B cell (primary cell): ENCODE measurements around the gene TMEM271. TPM values are rescaled to one million over a fixed set of nuclear protein-coding genes. Genes with fewer than 3 reads are reported as not detected.

Experiments used
- ATAC-seq: fragments of 200-7000 bp; cut with Tn5 transposase; one replicate; pipeline ENCODE4 v1.10.0; 2021; ENCODE audit warnings: low read depth, mild to moderate bottlenecking, moderate number of reproducible peaks, moderate library complexity
- CTCF ChIA-PET: fragments of 350-600 bp; sonication (Branson Sonifier 250); formaldehyde crosslinking; loops from one replicate; lab custom pipeline; 2021; ENCODE audit warnings: antibody characterized with exemption, inconsistent platforms; lab: Charles Lee
- POLR2A ChIA-PET: fragments of 350-600 bp; sonication (Branson Sonifier 250); formaldehyde crosslinking; loops from one replicate; lab custom pipeline; 2021; ENCODE audit warnings: antibody characterized with exemption; lab: Charles Lee
- DNase-seq: peaks from one replicate; pipeline ENCODE4 v3.0.0; 2013
- H2AFZ ChIP-seq: 2 replicates; pipeline ENCODE4 v1.6.1; 2012; ENCODE audit warnings: mild to moderate bottlenecking, low read depth, low read length; ENCODE audit not compliant: insufficient read depth, poor library complexity, severe bottlenecking
- H3K27ac ChIP-seq, 2 donors: 1 replicate in 1 of 2; 2 replicates in 1 of 2; pipeline ENCODE4 v1.5.1; 2012 to 2013; ENCODE audit warnings: low read length in 2 of 2, mild to moderate bottlenecking in 2 of 2, moderate library complexity in 1 of 2
- H3K27me3 ChIP-seq, 4 experiments: fragments of 200-600 bp in 1 of 4; sonication (generic) in 1 of 4; replicated peaks in 1 of 4; 1 replicate in 2 of 4; 2 replicates in 2 of 4; pipeline versions ENCODE4 v1.6.1 to v1.7.0; 2013 to 2016; ENCODE audit warnings: low read length in 3 of 4, mild to moderate bottlenecking in 2 of 4, mixed read lengths in 1 of 4, moderate library complexity in 1 of 4; ENCODE audit not compliant: insufficient read depth in 4 of 4, control insufficient read depth in 3 of 4; ENCODE audit errors: control extremely low read depth in 1 of 4
- H3K36me3 ChIP-seq, 2 experiments: replicated peaks in 1 of 2; 1 replicate in 1 of 2; 2 replicates in 1 of 2; pipeline versions ENCODE4 v1.6.1 to v1.7.1; 2013; ENCODE audit warnings: low read length in 1 of 2; ENCODE audit not compliant: insufficient read depth in 2 of 2, control insufficient read depth in 1 of 2; ENCODE audit errors: control extremely low read depth in 1 of 2, extremely low read depth in 1 of 2
- H3K4me1 ChIP-seq, 2 donors: fragments of 200-600 bp in 1 of 2; sonication (generic) in 1 of 2; 1 replicate in 1 of 2; 2 replicates in 1 of 2; pipeline versions ENCODE4 v1.5.1 to v1.6.1; 2013 to 2017; ENCODE audit warnings: low read length in 2 of 2; ENCODE audit not compliant: control insufficient read depth in 2 of 2, insufficient read depth in 2 of 2
- H3K4me2 ChIP-seq: replicated peaks from 2 replicates; pipeline ENCODE3; 2012; ENCODE audit warnings: mild to moderate bottlenecking, low read depth, low read length; ENCODE audit not compliant: poor library complexity, severe bottlenecking
- H3K4me3 ChIP-seq, 5 experiments: fragments of 200-600 bp in 1 of 5; sonication (generic) in 1 of 5; 1 replicate in 3 of 5; 2 replicates in 2 of 5; pipeline versions ENCODE4 v1.5.1 to v1.7.0; 2011 to 2016; ENCODE audit warnings: low read length in 4 of 5, mild to moderate bottlenecking in 4 of 5, low read depth in 2 of 5, control low read depth in 1 of 5, moderate library complexity in 1 of 5; ENCODE audit not compliant: insufficient read depth in 1 of 5; ENCODE audit errors: control extremely low read depth in 1 of 5, extremely low read depth in 1 of 5
- H3K79me2 ChIP-seq: fragments of 200-600 bp; sonication (generic); one replicate; pipeline ENCODE4 v1.6.0; 2016; ENCODE audit warnings: low read length; ENCODE audit not compliant: control insufficient read depth, insufficient read depth
- H3K9ac ChIP-seq: fragments of 200-600 bp; sonication (generic); 2 replicates; pipeline ENCODE4 v1.6.1; 2017; ENCODE audit warnings: mild to moderate bottlenecking, low read length, moderate library complexity
- H3K9me3 ChIP-seq, 3 donors: one replicate each; pipeline versions ENCODE4 v1.6.1 to v1.7.1; 2013; ENCODE audit warnings: low read length in 2 of 3; ENCODE audit not compliant: control insufficient read depth in 2 of 3, insufficient read depth in 1 of 3; ENCODE audit errors: control extremely low read depth in 1 of 3
- H4K20me1 ChIP-seq: 2 replicates; pipeline ENCODE4 v1.6.0; 2012; ENCODE audit warnings: mild to moderate bottlenecking, low read length; ENCODE audit not compliant: insufficient read depth, control insufficient read depth, poor library complexity, severe bottlenecking
- H3K27ac Mint-ChIP-seq: one replicate; pipeline ENCODE4 v1.8.0; 2021; ENCODE audit warnings: mixed read lengths
- H3K27me3 Mint-ChIP-seq: one replicate; pipeline ENCODE4 v1.8.0; 2021; ENCODE audit warnings: mixed read lengths
- H3K4me1 Mint-ChIP-seq: one replicate; pipeline ENCODE4 v1.8.0; 2021; ENCODE audit warnings: mixed read lengths
- H3K4me3 Mint-ChIP-seq: one replicate; pipeline ENCODE4 v1.8.0; 2021; ENCODE audit warnings: mixed read lengths
- H3K9me3 Mint-ChIP-seq: one replicate; pipeline ENCODE4 v1.8.0; 2022; ENCODE audit warnings: mixed read lengths; ENCODE audit not compliant: insufficient read depth
- EZH2 ChIP-seq: IDR thresholded peaks from 2 replicates; pipeline ENCODE4 v1.6.1; 2012; ENCODE audit warnings: borderline replicate concordance, low read depth, mild to moderate bottlenecking, moderate library complexity, low read length; ENCODE audit not compliant: insufficient read depth, poor library complexity, severe bottlenecking
- WGBS: methylation state at CpG from one replicate; pipeline ENCODE4 v1.1.5; 2013; ENCODE audit warnings: missing lambda C conversion rate; ENCODE audit not compliant: insufficient coverage; 5-methylcytosine and 5-hydroxymethylcytosine counted together
- intact Hi-C: fragments of 100-400 bp; cut with micrococcal nuclease; formaldehyde crosslinking; loops from one replicate; pipeline ENCODE4 v1.10.0; 2022
- polyA plus RNA-seq: library from polyadenylated mRNA; depleted of rRNA; stranded (reverse); fragments of >200 nt; gene quantifications from 2 replicates; pipeline ENCODE4 v1.2.3, GENCODE V29; 2012
- total RNA-seq, 2 donors: library from RNA; stranded (reverse); fragments of 120-200 nt in 1 of 2; gene quantifications; 1 replicate in 1 of 2; 2 replicates in 1 of 2; pipeline versions ENCODE4 v1.2.3 to v1.2.4, GENCODE V29; 2013 to 2022
- TF ChIP-seq, protein P1 (sequence below): fragments of 200-600 bp; IDR thresholded peaks from one replicate; pipeline ENCODE4 v1.8.0; 2022; ENCODE audit warnings: antibody characterized with exemption, mild to moderate bottlenecking

TMEM271 gene
- total and polyA plus RNA-seq, 2 donors (not counting 1 experiment from before 2014, with no cell fraction given), result not detected

DNA sequence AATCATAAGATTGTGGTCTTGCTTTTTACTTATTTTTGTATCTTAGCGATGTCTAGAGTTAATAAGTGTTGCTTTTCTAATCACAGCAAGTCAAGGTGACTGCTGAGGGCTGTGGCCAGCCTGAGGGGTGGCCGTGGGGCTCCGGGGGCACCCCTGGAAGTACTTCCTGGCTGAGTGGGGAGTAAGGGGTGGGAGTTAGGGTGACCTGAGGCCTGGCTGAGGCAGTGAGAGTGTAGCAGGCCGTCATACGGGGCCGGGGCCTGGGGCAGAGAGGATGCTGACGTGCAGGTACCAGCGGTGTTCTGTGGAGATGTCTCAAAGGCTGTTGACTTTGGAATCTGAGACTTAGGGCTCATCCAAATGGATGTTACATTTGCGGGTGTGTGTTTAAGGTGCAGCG lies 47.8 kb downstream of the TMEM271 start:
- Histone ChIP-seq H2AFZ (no peak overlapping the region), H3K27me3 (no peaks in the 10 kb centered on the region), H3K4me2 (no peak overlapping the region), H3K4me1 (no peaks in the 10 kb centered on the region), H3K27ac (no peak overlapping the region), H3K4me3 (no peak overlapping the region), H4K20me1 (no peaks in the 10 kb centered on the region), H3K79me2 (peaks cover 9% of the 10 kb centered on the region), H3K36me3 (peaks cover 0 to 74% of the 10 kb centered on the region in 2 experiments), H3K9me3 (peaks cover 0 to 24% (median 0%) of the 10 kb centered on the region in 3 donors), H3K9ac (no peak overlapping the region)
- DNase-seq (no peak), ATAC-seq (no peak)
- POLR2A ChIA-PET, result no interaction called here
- H3K4me1 Mint-ChIP-seq, result no peaks in the 10 kb centered on the region
- H3K27ac Mint-ChIP-seq, result no peak overlapping the region
- intact Hi-C loops, result no loop called here
- no peak overlapping the region for H3K4me3 Mint-ChIP-seq
- WGBS, result 97% methylated on average over 8 of the region's 10 CpGs
- no peaks in the 10 kb centered on the region for H3K27me3 Mint-ChIP-seq
- no peaks in the 10 kb centered on the region for H3K9me3 Mint-ChIP-seq
- no peak for TF ChIP-seq EZH2
- TF ChIP-seq, protein P1, sequence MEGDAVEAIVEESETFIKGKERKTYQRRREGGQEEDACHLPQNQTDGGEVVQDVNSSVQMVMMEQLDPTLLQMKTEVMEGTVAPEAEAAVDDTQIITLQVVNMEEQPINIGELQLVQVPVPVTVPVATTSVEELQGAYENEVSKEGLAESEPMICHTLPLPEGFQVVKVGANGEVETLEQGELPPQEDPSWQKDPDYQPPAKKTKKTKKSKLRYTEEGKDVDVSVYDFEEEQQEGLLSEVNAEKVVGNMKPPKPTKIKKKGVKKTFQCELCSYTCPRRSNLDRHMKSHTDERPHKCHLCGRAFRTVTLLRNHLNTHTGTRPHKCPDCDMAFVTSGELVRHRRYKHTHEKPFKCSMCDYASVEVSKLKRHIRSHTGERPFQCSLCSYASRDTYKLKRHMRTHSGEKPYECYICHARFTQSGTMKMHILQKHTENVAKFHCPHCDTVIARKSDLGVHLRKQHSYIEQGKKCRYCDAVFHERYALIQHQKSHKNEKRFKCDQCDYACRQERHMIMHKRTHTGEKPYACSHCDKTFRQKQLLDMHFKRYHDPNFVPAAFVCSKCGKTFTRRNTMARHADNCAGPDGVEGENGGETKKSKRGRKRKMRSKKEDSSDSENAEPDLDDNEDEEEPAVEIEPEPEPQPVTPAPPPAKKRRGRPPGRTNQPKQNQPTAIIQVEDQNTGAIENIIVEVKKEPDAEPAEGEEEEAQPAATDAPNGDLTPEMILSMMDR, result no peak
- CTCF ChIA-PET, result no interaction called here

DNA sequence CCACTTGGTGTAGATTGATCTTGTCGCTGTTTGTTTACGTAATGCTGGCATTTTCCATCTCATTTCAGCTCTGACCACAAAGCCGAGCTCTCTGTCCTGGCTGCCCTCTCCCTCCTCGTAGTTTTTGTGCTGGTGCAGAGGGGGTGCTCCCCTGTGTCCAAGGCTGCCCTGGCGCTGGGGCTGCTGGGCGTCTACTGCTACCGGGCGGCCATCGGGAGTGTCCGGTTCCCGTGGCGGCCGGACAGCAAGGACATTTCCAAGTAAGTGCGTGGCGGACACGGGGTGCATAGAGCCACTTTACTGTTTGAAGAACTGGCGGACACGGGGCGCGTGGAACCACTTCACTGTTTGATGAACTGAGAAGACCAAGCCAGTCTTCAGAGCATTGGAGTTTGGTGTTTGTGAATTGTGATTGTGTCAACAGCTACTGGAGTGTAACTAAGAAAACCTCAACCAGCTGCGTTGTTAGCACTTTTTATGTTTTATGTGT lies 49.1 kb downstream of the TMEM271 start:
- Mint-ChIP-seq H3K9me3 (no peaks in the 10 kb centered on the region), H3K27me3 (no peaks in the 10 kb centered on the region), H3K27ac (no peak overlapping the region), H3K4me1 (no peaks in the 10 kb centered on the region), H3K4me3 (no peak overlapping the region)
- Histone ChIP-seq H3K36me3 (peaks cover 0 to 76% of the 10 kb centered on the region in 2 experiments), H3K4me1 (no peaks in the 10 kb centered on the region), H2AFZ (no peak overlapping the region), H3K4me2 (no peak overlapping the region), H3K9me3 (peaks cover 0 to 14% (median 0%) of the 10 kb centered on the region in 3 donors), H3K27me3 (no peaks in the 10 kb centered on the region), H3K27ac (no peak overlapping the region), H3K9ac (no peak overlapping the region), H3K4me3 (no peak overlapping the region), H3K79me2 (peaks cover 9% of the 10 kb centered on the region), H4K20me1 (no peaks in the 10 kb centered on the region)
- no peak for ATAC-seq
- DNase-seq, result no peak
- ChIA-PET CTCF (no interaction called here), POLR2A (no interaction called here)
- TF ChIP-seq, protein P1, result no peak
- no peak for TF ChIP-seq EZH2
- 100% methylated on average over 19 of the region's 21 CpGs for WGBS
- intact Hi-C loops, result no loop called here
